NOMO-1 treated with dmso at 0.1 percent for 144 hours (cell line): Measurements from ENCODE around the gene MAGI2.

Experiments
- DNase-seq: peaks from one replicate; lab custom pipeline; 2025; ENCODE audit not compliant: unreplicated experiment; lab: John Stamatoyannopoulos, UW

Gene MAGI2

DNA sequence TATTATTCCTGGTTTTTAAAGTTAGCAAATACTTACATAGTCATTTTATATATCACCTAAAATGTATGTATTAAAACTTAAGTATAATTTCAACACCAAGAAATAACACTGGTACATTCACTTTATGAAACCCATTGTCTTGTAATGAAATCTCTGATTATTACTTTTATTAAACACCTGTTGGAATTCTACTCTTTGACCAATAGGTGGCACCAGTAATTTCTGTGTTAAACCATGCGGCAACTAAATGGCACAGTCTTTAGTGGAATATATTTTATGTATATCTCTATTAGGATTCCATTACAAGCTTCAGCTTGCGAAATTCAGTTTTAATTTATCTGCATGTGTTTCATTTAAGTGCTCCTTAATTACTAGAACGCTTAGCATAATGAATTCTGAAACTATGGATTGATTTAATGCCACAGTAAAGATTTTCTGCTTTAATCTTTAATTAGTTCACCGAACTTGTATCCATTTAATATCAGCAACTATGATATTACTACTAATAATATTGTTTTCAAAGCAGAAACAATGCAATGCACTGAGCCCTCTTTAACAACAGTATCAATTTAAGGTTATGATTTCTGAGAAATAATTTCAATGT lies 181.3 kb downstream of the MAGI2 start:
- DNase-seq = no peak

GRCh38 chr7:79268730-79269129 lies 184.7 kb downstream of the MAGI2 start:
- no peak for DNase-seq

DNA sequence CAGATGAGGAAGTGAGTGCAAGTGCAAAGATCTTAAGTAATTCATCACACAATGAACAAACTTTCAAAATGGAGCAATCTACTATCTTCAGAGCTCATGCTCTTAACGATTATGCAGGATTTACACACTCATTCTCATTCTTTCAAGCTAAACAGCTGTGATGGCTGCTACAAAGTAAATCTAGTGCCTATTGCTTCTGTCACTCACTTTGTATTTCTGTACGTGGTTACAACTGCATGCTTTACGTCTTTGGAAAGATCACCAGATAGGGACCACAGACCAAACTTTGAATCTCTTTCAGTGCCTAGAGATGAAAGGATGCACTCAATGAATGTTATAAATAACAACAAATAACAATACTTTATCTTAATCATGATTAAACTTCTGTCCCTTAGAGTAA lies 194.6 kb downstream of the MAGI2 start:
- no peak for DNase-seq

- DNase-seq = no peak
Measured at GRCh38 chr7:79257959-79258358, 195.5 kb downstream of the MAGI2 start.

DNA sequence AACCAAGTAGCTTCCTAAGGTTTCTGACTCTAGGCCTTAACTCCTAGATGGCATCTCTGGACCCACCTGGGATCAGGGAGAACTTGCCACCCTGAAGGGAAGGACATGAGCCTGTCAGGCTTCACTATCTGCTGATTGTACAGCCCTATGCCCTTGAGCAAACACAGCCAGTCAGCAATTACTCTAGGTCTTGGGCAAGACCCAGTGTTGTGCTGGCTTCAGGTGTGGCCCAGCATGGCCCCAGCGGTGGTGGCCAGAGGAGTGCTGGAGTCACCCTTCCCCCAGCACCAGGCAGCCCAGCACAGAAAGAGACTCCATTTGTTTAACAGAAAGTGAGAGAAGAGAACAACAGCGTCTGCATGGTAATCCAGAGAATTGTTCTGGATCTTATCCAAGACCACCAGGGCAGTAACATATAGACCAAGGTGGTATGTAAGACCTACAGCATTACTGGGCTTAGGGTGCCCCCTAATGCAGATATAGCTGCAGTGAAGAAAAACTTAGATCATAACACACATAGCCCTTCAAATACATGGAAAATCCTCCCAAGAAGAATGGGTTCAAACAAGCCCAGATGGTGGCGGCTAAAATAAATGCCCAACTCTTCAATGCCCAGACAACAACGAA lies 207.7 kb downstream of the MAGI2 start:
- no peak for DNase-seq

DNA sequence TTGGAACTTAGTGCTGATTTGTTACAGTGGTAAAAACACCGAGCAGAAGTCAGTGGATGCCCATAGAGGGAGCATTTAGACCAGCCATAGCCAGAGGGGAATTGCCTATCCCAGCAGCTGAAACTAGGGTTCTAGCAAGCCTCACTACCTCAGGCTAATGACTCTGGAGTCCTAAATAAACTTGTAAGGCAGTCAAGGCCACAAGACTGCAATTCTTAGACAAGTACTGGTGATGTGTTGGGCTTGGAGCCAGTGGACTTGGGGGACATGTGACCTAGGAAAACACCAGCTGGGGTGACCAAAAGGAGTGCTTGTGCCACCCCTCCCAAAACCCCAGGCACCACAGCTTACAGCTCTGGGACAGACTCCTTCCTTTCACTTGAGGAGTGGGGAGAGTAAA lies 209.0 kb downstream of the MAGI2 start:
- no peak for DNase-seq

DNA sequence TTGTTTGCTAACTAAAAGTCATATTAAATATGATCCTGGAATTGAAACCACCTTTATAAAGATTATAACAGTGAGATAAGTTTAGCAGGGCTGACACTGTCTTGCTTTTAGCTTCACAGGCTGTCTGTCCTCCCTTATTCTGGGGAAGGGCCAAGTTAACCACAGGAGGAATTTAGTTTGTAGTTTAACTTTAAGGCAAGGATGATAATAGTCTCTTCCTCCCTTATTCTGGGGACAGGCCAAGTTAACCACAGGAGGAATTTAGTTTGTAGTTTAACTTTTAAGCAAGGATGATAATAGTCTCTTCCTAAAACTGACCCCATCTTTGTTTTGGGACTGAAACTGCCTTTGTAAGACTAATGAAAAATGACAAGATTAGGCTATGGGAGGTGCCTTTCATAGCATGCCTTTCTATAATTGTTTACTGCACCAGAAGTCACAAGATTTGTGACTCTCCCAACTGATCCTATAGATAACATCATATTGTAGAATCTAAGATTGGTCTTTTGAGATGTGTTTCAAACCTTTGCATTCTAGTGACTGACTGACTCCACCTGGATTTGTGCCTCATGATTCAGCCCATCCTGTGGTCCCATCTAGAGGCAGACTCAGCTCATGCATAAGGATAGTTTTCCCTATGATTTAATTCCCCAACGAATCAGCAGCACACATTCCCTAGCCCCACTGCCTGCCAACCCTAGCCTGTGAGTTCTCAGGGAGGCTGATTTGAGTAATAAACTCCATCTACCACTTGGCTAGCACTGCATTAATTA lies 212.0 kb downstream of the MAGI2 start:
- no peak for DNase-seq

DNA sequence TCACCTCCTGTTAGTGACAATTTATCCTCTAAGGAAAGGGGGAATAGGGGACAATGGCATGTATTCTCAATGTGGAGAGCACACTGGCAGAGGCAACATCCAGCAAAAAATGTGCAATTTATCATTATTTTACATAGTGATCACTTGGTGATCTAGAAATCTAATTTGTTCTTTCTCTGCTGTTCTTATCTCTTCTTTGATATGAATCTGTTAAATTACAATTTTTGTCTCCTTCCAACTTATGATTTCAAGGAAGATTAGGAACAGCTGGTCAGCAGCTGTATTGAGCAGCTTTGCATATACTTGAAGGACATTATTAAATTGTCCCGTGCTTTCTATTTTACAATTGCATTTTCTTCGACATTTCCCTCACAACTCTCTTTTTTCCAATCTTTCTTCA lies 213.1 kb downstream of the MAGI2 start:
- DNase-seq = no peak

DNA sequence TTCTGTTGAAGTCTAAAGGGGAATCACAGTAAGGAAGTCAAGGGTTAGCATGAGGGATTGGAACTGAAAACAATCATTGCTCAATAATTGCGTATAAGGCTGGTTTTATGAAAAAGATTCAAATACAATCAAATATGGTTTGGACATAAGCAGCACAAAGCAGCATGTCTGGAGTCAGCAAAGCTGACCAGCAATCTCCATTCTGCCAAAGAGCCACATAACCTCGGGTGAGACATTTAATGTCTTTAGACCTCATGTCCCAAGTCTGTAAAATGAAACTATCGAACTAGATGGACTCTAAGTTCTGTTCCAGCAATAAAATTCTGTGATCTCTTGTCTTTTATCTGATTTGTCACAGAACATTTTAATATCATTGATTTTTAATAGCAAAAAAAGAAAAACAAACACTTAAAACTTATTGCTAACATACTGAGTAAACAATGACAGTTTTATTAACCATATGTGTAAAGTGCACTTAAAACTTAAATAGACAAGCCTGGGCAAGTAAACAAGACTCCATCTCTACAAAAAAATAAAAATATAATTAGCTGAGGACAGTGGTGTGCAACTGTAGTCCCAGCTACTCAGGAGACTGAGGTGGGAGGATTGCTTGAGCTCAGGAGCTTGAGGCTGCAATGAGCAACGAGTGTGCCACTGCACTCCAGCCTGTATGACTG lies 217.0 kb downstream of the MAGI2 start:
- DNase-seq = no peak

DNA sequence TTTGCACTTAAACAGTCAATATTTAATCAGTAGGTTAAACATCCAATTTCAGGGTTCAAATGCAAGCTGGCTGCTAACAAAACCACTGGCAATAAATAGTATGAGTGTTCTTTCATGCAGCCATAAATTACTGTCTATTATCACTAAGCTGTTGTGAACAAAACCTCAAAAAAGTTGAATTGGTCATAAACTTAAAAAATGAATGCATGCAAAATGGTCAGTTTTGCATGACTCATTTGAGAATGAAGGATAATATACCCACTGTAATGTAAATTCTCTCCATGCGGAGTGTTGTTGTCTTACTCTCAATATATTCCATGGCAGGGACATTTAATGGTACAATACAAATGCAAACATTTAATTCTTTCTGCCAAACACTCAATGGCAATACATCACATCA lies 226.4 kb downstream of the MAGI2 start:
- DNase-seq = no peak

GRCh38 chr7:79221211-79221610 lies 232.3 kb downstream of the MAGI2 start:
- DNase-seq = no peak

GRCh38 chr7:79217976-79218626 lies 235.4 kb downstream of the MAGI2 start:
- no peak for DNase-seq

GRCh38 chr7:79217468-79217867 lies 236.0 kb downstream of the MAGI2 start:
- no peak for DNase-seq

DNA sequence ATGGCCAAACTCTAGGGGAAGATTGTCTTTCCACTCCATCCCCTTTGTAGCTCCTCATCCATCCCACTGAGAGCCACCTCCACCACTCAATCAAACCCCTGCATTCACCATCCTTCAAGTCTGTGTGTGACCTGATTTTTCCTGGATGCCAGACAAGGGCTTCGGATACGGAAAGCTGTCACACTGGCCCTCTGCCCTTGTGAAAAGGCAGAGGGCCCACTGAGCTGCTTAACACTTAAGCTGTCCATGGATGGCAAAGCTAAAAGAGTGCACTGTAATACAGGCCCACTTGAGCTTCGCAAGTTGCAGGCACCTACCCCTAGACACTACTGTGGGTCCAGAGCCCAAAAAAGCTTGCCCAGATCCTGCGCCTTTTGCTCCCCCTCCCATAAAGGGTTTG lies 237.2 kb downstream of the MAGI2 start:
- DNase-seq = no peak

- DNase-seq = no peak
Measured at GRCh38 chr7:79212334-79212733, 241.1 kb downstream of the MAGI2 start.

DNA sequence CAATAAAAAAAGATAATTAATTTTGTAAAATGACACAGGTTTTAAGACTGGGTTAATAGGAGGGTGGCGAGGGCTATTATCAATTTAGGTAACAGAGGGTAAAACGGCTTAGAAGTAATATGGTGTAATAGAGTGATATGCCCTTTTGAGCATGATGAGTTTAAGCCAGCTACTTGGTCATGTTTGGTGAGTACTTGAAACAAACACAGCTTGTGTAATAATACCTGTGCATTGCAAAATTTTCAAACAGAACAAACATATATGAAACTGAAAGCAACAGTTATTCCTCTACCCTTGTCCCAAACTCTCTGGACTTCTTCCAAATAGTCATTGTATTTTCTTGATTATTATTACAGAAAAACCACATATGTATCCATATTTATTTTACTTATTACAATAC lies 241.7 kb downstream of the MAGI2 start:
- no peak for DNase-seq

- no peak for DNase-seq
Measured at GRCh38 chr7:79199961-79200360, 253.5 kb downstream of the MAGI2 start.

GRCh38 chr7:79199266-79199665 lies 254.2 kb downstream of the MAGI2 start:
- no peak for DNase-seq

- no peak for DNase-seq
Measured at GRCh38 chr7:79185605-79186004, 267.9 kb downstream of the MAGI2 start.

- no peak for DNase-seq
Measured at GRCh38 chr7:79182283-79182682, 271.2 kb downstream of the MAGI2 start.

DNA sequence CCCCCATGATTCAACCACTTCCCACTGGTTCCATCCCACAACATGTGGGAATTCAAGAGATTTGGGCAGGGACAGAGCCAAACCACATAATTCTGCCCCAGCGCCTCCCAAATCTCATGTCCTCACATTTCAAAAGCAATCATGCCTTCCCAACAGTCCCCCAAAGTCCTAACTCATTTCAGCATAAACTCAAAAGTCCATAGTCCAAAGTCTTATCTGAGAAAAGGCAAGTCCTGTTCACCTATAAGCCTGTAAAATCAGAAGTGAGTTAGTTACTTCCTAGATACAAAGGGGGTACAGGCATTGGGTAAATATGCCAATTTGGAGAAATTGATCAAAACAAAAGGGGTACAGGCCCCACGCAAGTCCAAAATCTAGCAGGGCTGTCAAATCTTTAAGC lies 272.9 kb downstream of the MAGI2 start:
- DNase-seq = no peak
